Erythroblast (primary cell): ENCODE results near the gene ERCC1.

Source experiments
- GATA1 ChIP-seq: IDR thresholded peaks from 2 replicates; pipeline ENCODE4 v1.6.1; 2011; ENCODE audit warnings: low read depth, mild to moderate bottlenecking, control low read depth, low read length, moderate library complexity
- POLR2A ChIP-seq: IDR thresholded peaks from 2 replicates; pipeline ENCODE4 v1.6.1; 2011; ENCODE audit warnings: mild to moderate bottlenecking, low read length

DNA sequence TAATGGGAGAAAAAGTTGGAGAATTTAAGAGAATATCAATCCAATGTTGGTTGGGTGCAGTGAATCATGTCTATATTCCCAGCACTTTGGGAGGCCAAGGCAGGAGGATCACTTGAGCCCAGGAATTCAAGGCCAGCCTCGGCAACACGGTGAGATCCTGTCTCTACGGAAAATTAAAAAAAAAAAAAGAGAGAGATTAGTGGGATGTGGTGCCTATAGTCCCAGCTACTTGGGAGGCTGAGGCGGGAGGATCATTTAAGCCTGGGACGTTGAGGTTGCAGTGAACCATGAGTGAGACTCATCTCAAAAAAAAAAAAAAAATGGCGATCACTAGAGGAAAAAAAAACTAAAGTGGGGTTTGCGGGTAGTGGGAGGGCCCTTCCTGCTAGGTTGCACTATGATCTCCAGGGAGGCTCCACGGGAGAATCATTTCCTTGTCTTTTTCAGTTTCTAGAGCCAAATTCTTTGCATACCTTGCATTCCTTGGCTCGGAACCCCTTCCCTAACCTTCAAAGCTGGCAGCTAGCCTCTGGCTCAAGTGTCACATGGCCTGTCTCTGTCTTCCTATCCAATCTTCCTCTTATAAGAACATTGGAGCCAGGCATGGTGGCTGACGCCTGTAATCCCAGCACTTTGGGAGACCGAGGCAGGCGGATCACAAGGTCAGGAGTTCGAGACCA, 47.5 kb downstream of the ERCC1 start:
- TF ChIP-seq POLR2A (no peak), GATA1 (no peak)
